Measurements from ENCODE around the gene TDG.
"Not testable (repeated sequence)": the region's sequence is repeated elsewhere in the genome, so short reads cannot be mapped to it uniquely, and the experiment has no call there.

The TDG gene

DNA sequence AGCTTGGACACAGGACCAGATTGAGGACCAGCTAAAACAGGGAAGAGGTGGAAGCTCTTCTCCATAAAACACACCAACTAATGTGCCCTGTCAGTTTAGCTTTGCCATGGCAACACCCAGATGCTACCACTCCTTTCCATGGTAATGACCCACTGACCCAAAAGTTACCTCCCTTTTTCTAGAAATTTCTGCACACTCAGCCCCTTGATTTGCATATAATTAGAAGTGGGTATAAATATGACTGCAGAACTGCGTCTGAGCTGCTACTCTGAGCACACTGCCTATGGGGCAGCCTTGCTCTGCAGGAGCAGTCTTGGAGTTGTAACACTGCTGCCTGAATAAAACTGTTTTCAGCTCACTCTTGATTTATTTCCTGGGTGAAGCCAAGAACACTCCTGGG, 3.2 kb upstream of the TDG start:
- no peak for DNase-seq

DNA sequence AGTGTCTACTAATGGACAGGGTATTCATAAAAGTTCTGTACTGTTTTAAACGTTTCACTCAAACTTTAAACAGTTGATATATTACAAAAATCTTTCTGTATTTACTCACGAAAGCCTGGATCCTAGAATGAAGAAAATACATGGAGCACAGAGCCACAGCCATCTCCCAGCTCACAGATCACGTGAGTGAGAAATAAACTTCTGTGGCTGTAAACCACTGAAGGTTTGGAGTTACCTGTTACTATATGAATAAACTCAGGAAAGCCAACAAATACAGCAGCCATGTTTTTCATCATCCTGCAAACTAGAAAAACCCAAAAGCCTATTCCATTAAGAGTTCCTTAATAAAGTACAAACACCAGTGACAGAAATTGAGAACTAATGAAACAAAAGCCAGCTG, 867 bp upstream of the TDG start:
- DNase-seq, result no peak

DNA sequence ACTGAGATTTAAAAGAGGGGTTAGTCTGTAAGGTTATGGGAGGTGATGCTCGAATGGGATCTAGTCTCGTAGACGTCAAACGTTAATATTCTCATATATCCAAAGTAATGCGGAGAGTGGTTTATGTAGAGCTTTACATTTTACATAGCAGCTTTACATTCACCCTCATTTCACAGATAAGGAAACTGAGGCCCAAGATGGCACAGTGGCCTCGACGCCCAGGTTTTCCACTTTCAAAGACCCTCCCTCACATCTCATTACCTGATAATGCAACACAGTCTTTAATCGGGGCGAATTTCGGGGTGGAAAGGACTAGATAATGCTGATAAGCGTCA, 450 bp upstream of the TDG start:
- DNase-seq, result no peak

DNA sequence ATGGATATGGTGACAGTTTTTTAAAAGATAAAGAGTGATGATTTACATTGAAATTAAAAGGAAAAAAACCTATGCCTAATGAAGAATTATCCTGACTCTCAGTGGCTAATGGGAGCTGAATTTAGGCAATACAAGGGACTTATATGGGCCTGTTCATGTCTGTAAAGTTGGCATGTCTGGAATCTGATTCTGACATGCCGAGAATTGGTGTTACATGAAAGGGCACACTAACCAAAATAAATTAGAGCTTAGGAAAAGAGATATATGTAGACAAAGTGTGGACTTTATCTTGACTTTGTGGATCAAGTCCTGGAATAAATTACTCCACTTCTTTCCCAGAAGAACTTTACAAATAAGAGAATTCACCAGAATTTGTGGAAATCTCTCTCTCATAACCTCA, 1.1 kb downstream of the TDG start:
- no peak for DNase-seq

DNA sequence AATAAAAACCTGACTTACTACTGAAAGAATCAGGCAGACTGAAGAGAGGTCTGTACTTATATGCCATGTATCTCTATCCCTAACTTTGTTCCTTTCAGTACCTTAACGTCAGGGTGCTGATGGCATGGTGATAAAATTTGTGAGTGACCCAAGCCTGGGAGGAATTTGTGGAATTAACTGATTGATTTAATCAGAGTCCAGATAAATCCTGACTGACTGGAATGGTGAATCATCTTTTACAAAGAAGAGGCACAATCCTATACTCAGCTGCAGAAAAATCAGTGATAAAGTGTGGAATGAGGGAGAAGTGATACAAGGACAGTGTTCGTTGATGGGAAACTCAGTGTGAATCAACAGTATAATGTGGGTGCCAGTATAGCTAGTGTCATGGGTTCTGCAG, 3.7 kb downstream of the TDG start:
- DNase-seq, result no peak

DNA sequence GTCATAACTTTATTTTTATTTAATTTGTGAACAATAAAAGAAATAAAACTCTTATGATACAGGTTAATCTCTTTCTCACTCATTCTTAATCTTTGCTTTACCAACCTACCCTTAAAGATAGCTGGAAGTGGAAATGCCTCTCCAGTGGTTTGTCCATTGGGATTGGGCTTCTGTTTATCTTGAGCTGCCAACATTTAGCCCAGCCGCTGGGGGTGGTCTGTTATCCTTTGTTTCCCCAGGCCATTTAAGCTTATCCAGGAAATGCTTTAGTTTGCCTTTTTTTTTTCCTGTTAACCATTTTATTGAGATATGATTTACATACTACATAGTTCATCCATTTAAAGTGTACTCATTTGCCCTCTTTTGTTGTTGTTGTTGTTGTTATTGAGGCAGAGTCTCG, 8.2 kb downstream of the TDG start:
- no peak for DNase-seq

DNA sequence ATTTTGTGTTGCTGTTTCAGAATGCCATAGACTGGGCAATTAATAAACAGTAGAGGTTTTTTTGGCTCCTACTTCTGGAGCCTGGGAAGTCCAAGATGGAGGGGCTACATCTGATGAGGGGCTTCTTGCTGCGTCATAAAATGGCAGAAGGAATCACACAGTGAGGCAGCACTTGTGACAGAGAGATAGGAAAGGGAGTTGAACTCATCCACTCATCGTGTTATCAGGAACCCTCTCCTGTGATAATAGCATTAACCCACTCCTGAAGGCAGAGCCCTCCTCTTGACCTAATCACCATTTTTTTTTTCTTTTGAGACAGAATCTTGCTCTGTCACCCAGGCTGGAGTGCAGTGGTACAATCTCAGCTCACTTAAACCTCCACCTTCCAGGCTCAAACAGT, 9.7 kb downstream of the TDG start:
- no peak for DNase-seq

DNA sequence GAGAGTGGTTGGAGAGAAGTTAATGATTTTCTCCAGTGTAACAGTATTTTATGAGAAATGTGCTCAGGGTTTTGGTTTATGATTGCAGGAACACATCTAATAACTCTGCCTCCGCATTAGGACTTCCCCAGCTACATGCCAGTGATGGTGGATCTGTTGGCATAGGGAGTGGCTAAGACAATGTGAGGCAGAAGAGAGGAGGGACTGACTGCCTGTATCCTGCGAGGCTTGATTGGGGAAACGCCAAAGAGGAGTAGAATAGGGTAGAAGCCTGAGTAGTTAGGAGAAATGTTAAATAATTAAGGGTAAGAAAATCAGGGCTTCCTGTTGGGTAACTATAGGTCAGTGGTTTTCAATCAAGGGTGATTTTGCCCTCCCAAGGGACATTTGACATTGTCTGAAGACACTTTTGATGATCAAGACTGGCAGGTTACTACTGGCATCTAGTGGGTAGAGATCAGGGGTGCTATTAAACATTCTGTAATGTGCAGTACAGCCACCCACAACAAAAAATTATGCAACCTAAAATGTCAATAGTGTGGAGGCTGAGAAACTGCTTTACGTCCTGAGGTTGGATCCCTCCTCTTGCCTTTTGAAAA, 12.8 kb downstream of the TDG start:
- no peak for DNase-seq

DNA sequence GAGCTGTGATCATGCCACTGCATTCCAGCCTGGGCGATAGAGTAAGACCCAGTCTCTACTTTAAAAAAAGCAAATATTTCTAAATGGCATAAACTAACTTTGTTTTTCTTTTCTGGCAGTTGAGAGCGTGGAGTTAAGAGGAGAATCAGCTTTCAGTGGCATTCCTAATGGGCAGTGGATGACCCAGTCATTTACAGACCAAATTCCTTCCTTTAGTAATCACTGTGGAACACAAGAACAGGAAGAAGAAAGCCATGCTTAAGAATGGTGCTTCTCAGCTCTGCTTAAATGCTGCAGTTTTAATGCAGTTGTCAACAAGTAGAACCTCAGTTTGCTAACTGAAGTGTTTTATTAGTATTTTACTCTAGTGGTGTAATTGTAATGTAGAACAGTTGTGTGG, 21.2 kb downstream of the TDG start:
- DNase-seq, result no peak

DNA sequence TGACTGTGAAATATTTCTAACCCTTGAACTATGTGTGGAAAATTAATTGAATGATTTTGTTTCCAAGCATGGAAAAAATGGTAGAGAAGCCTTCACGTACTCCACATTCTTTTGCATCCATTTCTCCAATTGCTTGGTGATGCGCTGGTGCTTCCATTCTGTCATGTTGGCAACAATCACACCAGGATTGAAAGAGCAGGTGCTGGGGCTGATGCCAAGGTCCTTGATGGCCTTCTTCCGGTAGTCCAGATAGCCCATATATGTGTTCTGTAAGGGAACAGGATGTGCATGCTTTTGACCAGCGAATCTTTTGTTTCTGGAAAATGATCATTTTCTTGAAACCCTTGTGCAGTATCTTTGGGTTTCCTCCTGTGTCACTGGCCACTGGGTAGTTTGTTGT, 28.6 kb downstream of the TDG start:
- DNase-seq, result no peak

DNA sequence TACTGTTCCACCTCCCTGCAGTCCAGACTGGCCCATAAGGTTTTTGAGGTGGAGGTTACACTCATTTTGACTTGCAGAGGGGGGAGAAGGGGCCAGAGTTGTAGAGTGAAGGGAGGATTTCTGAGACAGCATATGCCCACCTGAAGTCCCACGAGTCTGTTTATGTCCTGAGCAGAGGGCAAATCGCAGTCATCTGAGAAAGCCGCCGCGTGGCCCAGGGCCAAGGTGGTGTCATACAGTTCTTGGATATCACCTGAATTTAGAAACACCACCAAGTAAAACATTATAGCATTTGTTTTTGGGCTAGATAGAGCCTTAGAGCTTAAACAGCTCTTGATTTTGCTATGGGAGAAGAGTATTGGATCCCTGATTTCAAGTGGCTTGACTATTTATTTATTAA, 30.9 kb downstream of the TDG start:
- DNase-seq, result no peak

DNA sequence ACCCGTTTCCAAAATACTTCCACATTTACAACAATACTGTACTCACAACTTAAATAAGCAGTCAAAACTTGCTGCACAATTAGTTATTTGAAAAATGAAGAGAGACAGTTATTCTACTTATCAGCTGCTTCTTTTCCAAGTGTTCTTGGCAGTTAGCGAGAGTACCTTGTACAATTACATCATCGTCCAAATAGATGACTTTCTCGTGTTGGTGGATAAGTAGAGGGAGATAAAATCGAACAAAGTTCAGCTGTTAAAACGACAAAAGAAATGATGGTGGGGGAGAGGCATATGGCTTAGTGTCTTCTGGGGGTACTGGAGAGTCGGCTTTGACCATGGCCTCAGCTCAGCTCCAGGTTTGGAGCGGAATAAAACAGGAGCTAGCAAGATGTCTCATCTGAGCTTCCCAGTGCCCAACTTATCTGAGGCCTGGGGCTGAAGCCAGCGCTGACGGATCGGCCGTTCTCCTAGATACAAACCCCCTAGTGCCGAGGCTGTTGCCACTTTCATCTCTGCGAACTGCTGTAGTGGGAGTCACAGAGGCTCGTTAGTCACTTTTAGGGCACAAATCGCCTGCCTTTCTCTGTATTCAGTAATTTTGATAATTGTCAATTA, 31.7 kb downstream of the TDG start:
- DNase-seq, result no peak

DNA sequence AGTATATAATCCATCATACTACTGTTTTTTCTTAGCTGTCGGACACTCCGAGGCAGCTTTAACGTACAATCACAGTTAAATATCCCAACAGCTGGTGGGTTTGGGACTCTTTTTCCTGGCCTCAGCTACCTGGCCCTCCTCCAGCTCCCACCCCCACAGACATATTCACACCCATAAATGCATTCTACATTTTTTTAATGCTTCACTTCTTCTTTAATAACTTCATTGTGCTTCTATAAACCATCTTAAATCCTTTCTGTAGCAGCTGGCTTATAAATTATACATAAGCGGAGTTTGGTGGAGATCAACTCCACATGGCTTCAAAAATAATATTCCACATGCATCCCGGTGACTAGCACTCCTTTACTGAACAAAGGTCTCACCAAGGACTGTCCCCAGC, 33.3 kb downstream of the TDG start:
- no peak for DNase-seq

DNA sequence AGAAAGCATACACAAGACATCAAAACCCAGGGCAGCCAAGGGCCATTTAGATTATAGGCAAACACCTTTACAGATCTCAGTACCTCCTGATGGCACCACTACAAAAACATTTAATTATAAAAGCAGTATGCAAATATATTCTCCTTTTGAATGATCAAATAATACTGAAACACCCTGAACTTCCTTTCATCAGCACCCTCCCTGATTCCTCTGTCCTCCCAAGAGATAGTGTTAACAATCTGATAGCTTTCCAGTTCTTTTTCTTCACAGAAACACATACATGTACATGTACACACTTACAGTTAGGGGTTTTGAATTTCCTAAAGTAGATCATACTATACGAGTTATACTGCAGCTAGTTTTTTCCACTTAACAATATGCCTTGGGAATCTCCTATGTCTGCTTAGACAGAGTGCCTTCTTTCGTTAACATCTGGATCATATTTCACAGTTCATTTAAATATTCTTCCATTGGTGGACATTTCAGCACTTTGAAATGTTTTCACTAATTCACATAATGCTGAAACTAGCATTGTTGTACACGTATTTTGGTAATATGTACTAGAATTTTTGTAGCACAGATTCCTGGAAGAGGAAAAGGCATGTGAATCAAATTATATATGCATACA, 35.2 kb downstream of the TDG start:
- DNase-seq, result no peak

DNA sequence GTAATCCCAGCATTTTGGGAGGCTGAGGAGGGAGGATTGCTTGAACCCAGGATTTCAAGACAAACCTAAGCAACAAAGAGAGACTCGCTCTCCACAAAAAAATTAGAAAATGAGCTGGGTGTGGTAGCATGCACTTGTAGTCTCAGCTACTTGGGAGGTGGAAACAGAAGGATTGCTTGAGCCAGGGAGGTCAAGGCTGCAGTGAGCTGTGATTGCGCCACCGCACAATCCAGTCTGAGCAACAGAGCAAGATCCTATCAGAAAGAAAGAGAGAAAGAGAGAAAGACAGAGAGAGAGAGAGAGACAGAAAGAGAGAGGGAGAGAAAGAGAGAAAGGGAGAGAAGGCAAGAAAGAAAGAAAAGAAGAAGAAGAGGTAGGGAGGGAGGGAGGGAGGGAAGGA, 37.0 kb downstream of the TDG start:
- no peak for DNase-seq

DNA sequence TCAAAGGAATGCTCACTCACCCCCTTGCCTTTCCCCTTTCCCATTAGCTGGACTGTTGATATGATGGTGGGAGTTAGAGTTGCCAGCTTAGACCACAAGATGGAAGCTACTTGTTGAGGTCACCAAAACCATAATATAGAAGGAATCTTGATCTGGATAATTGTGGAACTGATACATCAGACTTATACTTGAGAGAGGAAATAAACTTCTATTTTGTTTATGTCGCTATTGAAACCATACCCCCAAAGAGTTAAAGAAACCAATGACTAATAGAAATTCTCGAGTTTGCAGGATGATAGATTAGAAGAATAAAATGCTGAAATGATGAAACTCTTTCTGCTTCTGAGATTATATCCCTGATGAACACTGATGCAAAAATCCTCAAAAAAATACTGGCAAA, 37.9 kb downstream of the TDG start:
- DNase-seq, result no peak

DNA sequence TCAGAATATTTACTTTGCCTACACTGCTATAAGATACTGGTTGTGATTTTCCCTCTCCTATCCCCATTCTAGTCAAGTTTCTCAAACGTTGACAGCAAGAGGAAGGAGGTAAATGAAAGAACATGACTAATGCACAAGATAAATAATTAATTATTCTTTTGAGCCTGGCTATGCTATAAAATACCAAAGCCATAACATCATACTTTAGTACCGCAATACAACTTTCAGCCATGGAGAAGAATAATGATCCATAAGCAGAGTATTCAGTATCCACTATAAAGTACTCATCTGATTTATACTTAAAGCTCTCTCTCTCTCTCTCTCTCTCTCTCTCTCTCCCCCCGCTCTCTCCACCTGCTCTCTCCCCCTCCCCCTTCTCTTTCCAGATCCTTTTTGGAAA, 41.3 kb downstream of the TDG start:
- DNase-seq, result no peak

DNA sequence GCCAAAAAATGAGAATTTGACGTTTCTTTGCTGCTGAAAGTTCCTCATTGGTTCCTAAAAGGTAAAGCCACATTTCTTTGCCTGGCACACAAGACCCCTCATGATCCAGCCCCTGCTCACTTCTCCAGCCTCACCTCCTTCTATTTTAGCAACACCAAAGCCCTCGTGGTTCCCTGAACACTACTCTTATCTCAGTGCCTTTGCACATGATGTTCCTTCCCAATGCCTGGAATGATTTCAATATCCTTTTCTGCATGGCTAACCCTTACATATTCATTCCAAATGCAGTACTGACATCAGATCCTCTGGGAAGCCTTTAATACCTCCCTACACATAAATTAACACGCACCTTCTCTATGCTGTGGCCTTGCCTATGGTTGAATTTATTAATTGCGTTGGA, 44.4 kb downstream of the TDG start:
- DNase-seq, result no peak

DNA sequence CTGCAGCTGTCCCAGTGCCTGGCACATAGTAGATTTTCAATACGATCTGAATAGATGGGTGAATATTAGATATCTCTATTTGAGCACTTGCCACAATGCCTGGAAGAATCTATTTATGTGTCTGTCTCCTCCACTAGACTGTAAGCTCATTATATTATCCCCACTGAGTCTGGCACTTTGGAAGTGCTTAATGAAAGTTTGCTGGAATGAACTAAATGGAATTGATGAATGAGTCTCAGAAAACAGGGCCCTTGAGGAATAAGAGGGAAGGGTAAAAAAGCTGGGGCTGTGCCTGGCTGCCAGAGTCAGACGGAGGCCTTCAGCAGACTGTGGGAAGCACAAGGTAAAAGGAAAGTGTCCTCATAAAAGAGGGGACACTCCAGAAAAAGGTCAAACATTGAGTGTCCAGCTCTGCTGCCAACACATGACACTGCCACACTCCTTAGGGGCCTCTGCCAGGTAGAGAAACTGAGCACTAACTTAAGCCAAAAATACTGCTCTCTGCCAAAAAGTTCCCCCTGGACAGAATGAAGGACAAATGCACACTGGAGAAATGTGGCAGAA, 45.0 kb downstream of the TDG start:
- no peak for DNase-seq

DNA sequence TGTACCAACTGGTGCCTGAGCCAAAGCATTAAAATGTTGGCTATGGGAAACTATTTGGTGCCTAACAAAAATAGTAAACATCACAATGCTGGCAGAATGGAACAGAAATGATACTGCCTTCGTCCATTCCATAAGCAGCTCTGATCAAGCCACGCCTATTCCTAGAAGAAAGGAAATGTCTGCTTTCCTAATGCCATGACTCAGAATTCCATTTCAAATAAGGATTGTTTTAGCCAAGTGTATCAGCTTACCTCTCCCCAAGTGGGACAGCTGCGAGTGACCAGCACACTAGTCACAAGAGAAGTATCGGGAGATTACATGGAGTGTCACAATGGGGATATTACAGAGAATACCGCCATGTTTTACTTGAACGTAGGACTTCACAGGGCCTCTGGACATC, 45.6 kb downstream of the TDG start:
- no peak for DNase-seq

DNA sequence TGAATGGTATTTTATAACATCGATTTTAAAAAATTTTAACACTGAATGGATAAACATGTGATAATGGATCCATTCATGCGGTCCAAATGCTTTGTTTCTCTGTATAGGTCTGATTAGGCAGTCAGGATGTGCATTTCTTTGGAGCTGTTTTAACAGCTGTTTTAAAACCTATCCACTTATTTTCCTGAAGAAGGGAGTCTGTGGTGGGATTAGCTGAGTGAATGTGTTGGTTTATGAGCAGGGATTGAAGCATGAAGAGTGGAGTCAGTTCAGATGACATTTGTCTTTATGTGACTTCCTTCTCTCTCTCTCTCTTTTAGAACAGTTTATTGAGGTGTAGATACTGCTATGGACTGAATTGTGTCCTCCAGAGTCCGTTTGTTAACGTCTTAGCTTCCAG, 46.7 kb downstream of the TDG start:
- no peak for DNase-seq

DNA sequence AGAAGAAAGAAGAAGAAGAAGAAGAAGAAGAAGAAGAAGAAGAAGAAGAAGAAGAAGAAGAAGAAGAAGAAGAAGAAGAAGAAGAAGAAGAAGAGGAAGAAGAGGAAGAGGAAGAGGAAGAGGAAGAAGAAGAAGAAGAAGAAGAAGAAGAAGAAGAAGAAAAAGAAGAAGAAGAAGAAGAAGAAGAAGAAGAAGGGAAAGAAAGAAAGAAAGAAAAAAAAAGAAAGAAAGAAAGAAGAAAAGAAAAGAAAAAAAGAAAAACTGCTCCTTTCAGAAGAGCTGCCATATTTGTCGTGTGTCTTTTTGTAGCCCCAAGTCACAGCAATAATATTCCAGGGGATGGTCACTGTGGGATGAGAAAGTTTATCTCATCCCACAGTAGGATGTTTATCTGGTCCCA, 56.2 kb downstream of the TDG start:
- DNase-seq, result not testable (repeated sequence)

DNA sequence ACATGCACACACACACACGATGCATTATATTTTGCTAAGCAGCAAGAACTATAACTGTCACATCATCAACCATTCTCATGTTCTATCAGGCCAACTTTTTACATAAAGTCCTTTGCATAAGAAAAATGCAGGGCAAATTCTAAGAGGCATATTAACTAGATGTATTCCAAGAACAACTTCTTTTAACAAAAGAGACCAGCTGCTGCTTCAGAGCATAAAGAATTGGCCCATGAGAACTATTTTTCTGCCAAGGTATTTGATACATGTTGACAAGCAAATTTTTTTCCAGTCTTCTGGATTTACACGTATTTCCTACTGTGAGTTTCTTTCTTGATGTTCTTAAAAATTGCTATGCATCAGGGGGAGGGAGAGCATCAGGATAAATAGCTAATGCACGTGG, 57.1 kb downstream of the TDG start:
- no peak for DNase-seq

DNA sequence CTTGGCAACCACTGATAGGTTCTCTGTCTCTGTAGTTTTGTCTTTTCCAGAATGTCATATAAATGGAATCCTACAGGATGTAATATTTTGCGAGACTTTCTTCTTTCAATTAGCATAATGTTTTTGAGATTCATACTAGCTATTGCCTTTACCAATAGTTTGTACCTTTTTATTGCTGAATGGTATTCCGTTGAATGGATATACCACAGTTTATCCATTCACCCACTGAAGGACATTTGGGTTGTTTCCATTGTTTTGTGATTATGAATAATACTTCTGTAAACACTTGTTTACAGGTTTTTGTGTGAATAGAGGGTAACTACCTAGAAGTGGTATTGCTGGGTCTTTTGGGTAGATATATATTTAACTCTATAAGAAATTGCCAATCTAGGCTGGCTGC, 58.0 kb downstream of the TDG start:
- DNase-seq, result no peak

DNA sequence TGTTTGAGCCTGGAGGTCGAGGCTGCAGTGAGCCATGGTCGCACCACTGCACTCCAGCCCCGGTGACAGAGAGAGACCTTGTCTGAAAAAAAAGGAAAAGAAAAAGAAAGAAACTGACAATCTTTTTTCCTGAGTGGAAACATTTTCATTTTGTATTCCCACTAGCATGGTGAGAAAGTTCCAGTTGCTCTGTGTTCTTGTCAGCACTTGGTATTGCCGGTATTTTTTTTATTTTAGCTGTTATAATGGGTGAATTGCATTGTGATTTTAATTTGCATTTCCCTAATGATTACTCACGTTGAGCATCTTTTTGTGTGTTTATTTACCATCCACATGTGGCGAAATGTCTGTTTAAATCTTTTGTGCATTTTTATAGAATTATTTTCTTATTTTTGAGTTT, 58.7 kb downstream of the TDG start:
- DNase-seq, result no peak
